GM21529 (cell line): ENCODE measurements around the gene HGFAC.
"Not testable (repeated sequence)": the region's sequence is repeated elsewhere in the genome, so short reads cannot be mapped to it uniquely, and the experiment has no call there.

Source experiments
- ATAC-seq: cut with Tn5 transposase; IDR thresholded peaks from one replicate; pipeline ENCODE4 v1.9.1; 2021; ENCODE audit not compliant: unreplicated experiment

The HGFAC gene

GRCh38 chr4:3410401-3411135, 31.2 kb upstream of the HGFAC start:
- no peak for ATAC-seq

- not testable (repeated sequence) for ATAC-seq
Observed at GRCh38 chr4:3411190-3411589, 30.6 kb upstream of the HGFAC start.

- ATAC-seq: no peak
Observed at GRCh38 chr4:3411676-3412075, 30.1 kb upstream of the HGFAC start.

- ATAC-seq: no peak
Observed at GRCh38 chr4:3412257-3413020, 29.3 kb upstream of the HGFAC start.

GRCh38 chr4:3413217-3413671, 28.5 kb upstream of the HGFAC start:
- ATAC-seq: no peak

GRCh38 chr4:3413675-3414420, 27.9 kb upstream of the HGFAC start:
- ATAC-seq: no peak

- no peak for ATAC-seq
Observed at GRCh38 chr4:3414421-3415279, 27.1 kb upstream of the HGFAC start.

- no peak for ATAC-seq
Observed at GRCh38 chr4:3415471-3416141, 26.2 kb upstream of the HGFAC start.

GRCh38 chr4:3416270-3416669, 25.5 kb upstream of the HGFAC start:
- no peak for ATAC-seq

GRCh38 chr4:3416821-3417221, 24.9 kb upstream of the HGFAC start:
- ATAC-seq: no peak

GRCh38 chr4:3417448-3417847, 24.3 kb upstream of the HGFAC start:
- ATAC-seq: no peak

GRCh38 chr4:3418029-3418762, 23.6 kb upstream of the HGFAC start:
- no peak for ATAC-seq

GRCh38 chr4:3419836-3420605, 21.7 kb upstream of the HGFAC start:
- ATAC-seq: no peak

GRCh38 chr4:3420606-3420955, 21.2 kb upstream of the HGFAC start:
- no peak for ATAC-seq

GRCh38 chr4:3420956-3421355, 20.8 kb upstream of the HGFAC start:
- ATAC-seq: no peak

GRCh38 chr4:3421470-3421869, 20.3 kb upstream of the HGFAC start:
- ATAC-seq: no peak

- no peak for ATAC-seq
Observed at GRCh38 chr4:3422241-3422801, 19.4 kb upstream of the HGFAC start.

GRCh38 chr4:3422808-3423297, 18.9 kb upstream of the HGFAC start:
- no peak for ATAC-seq
